HCT116 (cell line): ENCODE measurements around the gene CAB39L. TPM values are rescaled to one million over a fixed set of nuclear protein-coding genes. Genes with fewer than 3 reads are reported as not detected.

Experiments
- ATAC-seq: fragments of 200-7000 bp; cut with Tn5 transposase; 2 replicates; pipeline ENCODE4 v1.9.1; 2020; ENCODE audit warnings: mild to moderate bottlenecking, moderate library complexity
- BruUV-seq: library from RNA; stranded (reverse); fragments of 400-500 nt; replicated peaks from 2 replicates; lab custom pipeline; 2021; lab: Mats Ljungman, UMichigan
- CTCF ChIA-PET: fragments of 300-600 bp; sonication (Branson Sonifier 250); formaldehyde crosslinking; loops from one replicate; lab custom pipeline; 2021; ENCODE audit warnings: antibody characterized with exemption; lab: Charles Lee
- POLR2A ChIA-PET: fragments of 300-600, 350-600 bp; sonication (Branson Sonifier 250); formaldehyde crosslinking; loops from one replicate; lab custom pipeline; 2021; ENCODE audit warnings: antibody characterized with exemption; lab: Charles Lee
- RAD21 ChIA-PET, 2 experiments: fragments of 300-600 bp; sonication (Branson Sonifier 250); formaldehyde crosslinking; loops; one replicate each; lab custom pipeline; 2023; ENCODE audit warnings: low total read pairs in 2 of 2; ENCODE audit not compliant: uncharacterized antibody in 2 of 2, unreplicated experiment in 2 of 2, low non-redundant PET in 1 of 2; lab: Charles Lee
- DNase-seq: peaks from one replicate; pipeline ENCODE4 v3.0.0-alpha.2; 2010; ENCODE audit warnings: low read depth, low spot score
- H2AFZ ChIP-seq: fragments of 200-600 bp; shearing (Covaris generic), sonication (generic); 2 replicates; pipeline ENCODE4 v1.6.1; 2017; ENCODE audit warnings: low read depth, mixed run types, mixed read lengths, antibody characterized with exemption, low read length; ENCODE audit not compliant: poor library complexity, severe bottlenecking
- H3K27ac ChIP-seq: 2 replicates; pipeline ENCODE4 v1.5.1; 2012; ENCODE audit warnings: low read depth, low read length
- H3K27me3 ChIP-seq: fragments of 200-600 bp; sonication (generic); 2 replicates; pipeline ENCODE4 v1.6.1; 2016; ENCODE audit warnings: mixed run types, low read length, mixed read lengths; ENCODE audit not compliant: insufficient read depth
- H3K36me3 ChIP-seq, 2 experiments: fragments of 200-500 bp in 1 of 2; fragments of 200-600 bp in 1 of 2; sonication (Bioruptor generic) in 1 of 2; sonication (generic) in 1 of 2; 2 replicates each; pipeline versions ENCODE4 v1.5.1 to v1.6.1; 2014 to 2016; ENCODE audit warnings: low read length in 2 of 2, inconsistent platforms in 1 of 2, mixed read lengths in 1 of 2, mixed run types in 1 of 2; ENCODE audit not compliant: insufficient read depth in 2 of 2, control insufficient read depth in 1 of 2
- H3K4me1 ChIP-seq, 2 experiments: fragments of 200-600 bp in 1 of 2; sonication (generic) in 1 of 2; 2 replicates each; pipeline versions ENCODE4 v1.5.1 to v1.6.1; 2012 to 2017; ENCODE audit warnings: low read length in 2 of 2, inconsistent platforms in 1 of 2, mild to moderate bottlenecking in 1 of 2, mixed read lengths in 1 of 2, mixed run types in 1 of 2, moderate library complexity in 1 of 2; ENCODE audit not compliant: insufficient read depth in 2 of 2, control insufficient read depth in 1 of 2
- H3K4me2 ChIP-seq: fragments of 200-600 bp; sonication (generic); 2 replicates; pipeline ENCODE4 v1.6.1; 2017; ENCODE audit warnings: mixed run types, low read length, mixed read lengths
- H3K4me3 ChIP-seq, 2 experiments: fragments of 200-600 bp in 1 of 2; sonication (generic) in 1 of 2; replicated peaks in 1 of 2; 2 replicates each; pipeline ENCODE4 v1.5.1; 2011 to 2016; ENCODE audit warnings: low read length in 2 of 2, control low read depth in 1 of 2, low read depth in 1 of 2, mild to moderate bottlenecking in 1 of 2, mixed read lengths in 1 of 2, mixed run types in 1 of 2
- H3K79me2 ChIP-seq: fragments of 200-600 bp; sonication (generic); 2 replicates; pipeline ENCODE4 v1.6.1; 2017; ENCODE audit warnings: mild to moderate bottlenecking, mixed run types, low read length, moderate library complexity, mixed read lengths; ENCODE audit not compliant: insufficient read depth
- H3K9ac ChIP-seq: fragments of 200-600 bp; sonication (generic); 2 replicates; pipeline ENCODE4 v1.6.1; 2016; ENCODE audit warnings: low read length, mixed read lengths
- H3K9me2 ChIP-seq: fragments of 200-600 bp; sonication (generic), shearing (Covaris generic); 2 replicates; pipeline ENCODE4 v1.6.1; 2017; ENCODE audit warnings: mixed run types, mild to moderate bottlenecking, moderate library complexity; ENCODE audit not compliant: insufficient read depth
- H3K9me3 ChIP-seq, 2 experiments: fragments of 200-500 bp in 1 of 2; fragments of 200-600 bp in 1 of 2; sonication (Bioruptor generic) in 1 of 2; sonication (generic) in 1 of 2; 2 replicates each; pipeline ENCODE4 v1.6.1; 2014 to 2017; ENCODE audit warnings: low read length in 2 of 2, mixed read lengths in 2 of 2, inconsistent platforms in 1 of 2, low read depth in 1 of 2, mild to moderate bottlenecking in 1 of 2, mixed run types in 1 of 2, moderate library complexity in 1 of 2; ENCODE audit not compliant: control insufficient read depth in 1 of 2, insufficient read depth in 1 of 2
- H4K20me1 ChIP-seq: fragments of 200-600 bp; sonication (generic), shearing (Covaris generic); 2 replicates; pipeline ENCODE4 v1.6.1; 2017; ENCODE audit warnings: mixed run types, mild to moderate bottlenecking, moderate library complexity; ENCODE audit not compliant: insufficient read depth
- CEBPB ChIP-seq: IDR thresholded peaks from 2 replicates; pipeline ENCODE4 v1.6.1; 2012; ENCODE audit warnings: low read depth
- EGR1 ChIP-seq: IDR thresholded peaks from 2 replicates; pipeline ENCODE4 v1.6.1; 2012; ENCODE audit warnings: low read depth
- EZH2phosphoT487 ChIP-seq: fragments of 200-600 bp; IDR thresholded peaks from 2 replicates; pipeline ENCODE4 v1.6.1; 2018; ENCODE audit warnings: antibody characterized with exemption, borderline replicate concordance
- FOSL1 ChIP-seq: IDR thresholded peaks from 2 replicates; pipeline ENCODE4 v1.6.1; 2012; ENCODE audit warnings: low read depth
- POLR2AphosphoS5 ChIP-seq: IDR thresholded peaks from 2 replicates; pipeline ENCODE4 v1.6.1; 2011; ENCODE audit warnings: mild to moderate bottlenecking, low read depth, low read length, moderate library complexity
- SIN3A ChIP-seq: IDR thresholded peaks from 2 replicates; pipeline ENCODE4 v1.6.1; 2012; ENCODE audit warnings: low read depth
- SRF ChIP-seq: IDR thresholded peaks from 2 replicates; pipeline ENCODE4 v1.6.1; 2012; ENCODE audit warnings: low read depth
- intact Hi-C: fragments of 100-400 bp; cut with micrococcal nuclease; formaldehyde crosslinking; loops from 2 replicates; pipeline ENCODE4 v1.10.0; 2022
- total RNA-seq: library from RNA; stranded (reverse); gene quantifications from one replicate; pipeline ENCODE4 v1.2.1, GENCODE V29; 2021; ENCODE audit not compliant: unreplicated experiment
- TF ChIP-seq, protein P1 (sequence below): IDR thresholded peaks from 2 replicates; pipeline ENCODE4 v1.6.1; 2011; ENCODE audit warnings: mild to moderate bottlenecking, low read length, moderate library complexity; ENCODE audit not compliant: insufficient replicate concordance; ENCODE audit errors: extremely low read depth
- TF ChIP-seq, protein P2 (sequence below): IDR thresholded peaks from 2 replicates; pipeline ENCODE4 v1.6.1; 2012
- TF ChIP-seq, protein P3 (sequence below): IDR thresholded peaks from 2 replicates; pipeline ENCODE4 v1.6.1; 2012
- TF ChIP-seq, protein P4 (sequence below): IDR thresholded peaks from 2 replicates; pipeline ENCODE4 v1.6.1; 2012; ENCODE audit warnings: low read depth
- TF ChIP-seq, protein P5 (sequence below), 3 experiments: fragments of 200-600 bp in 1 of 3; sonication (generic) in 1 of 3; IDR thresholded peaks in 2 of 3; conservative IDR thresholded peaks in 1 of 3; 2 replicates each; pipeline ENCODE4 v1.5.1; 2012 to 2017; ENCODE audit warnings: low read depth in 2 of 3, low read length in 2 of 3, antibody characterized with exemption in 1 of 3, borderline replicate concordance in 1 of 3, control low read depth in 1 of 3, mild to moderate bottlenecking in 1 of 3, mixed read lengths in 1 of 3, mixed run types in 1 of 3, moderate library complexity in 1 of 3; ENCODE audit not compliant: insufficient read depth in 1 of 3

Gene CAB39L
- total RNA-seq, 1 experiment from 2014 or later = 6.1 TPM

DNA sequence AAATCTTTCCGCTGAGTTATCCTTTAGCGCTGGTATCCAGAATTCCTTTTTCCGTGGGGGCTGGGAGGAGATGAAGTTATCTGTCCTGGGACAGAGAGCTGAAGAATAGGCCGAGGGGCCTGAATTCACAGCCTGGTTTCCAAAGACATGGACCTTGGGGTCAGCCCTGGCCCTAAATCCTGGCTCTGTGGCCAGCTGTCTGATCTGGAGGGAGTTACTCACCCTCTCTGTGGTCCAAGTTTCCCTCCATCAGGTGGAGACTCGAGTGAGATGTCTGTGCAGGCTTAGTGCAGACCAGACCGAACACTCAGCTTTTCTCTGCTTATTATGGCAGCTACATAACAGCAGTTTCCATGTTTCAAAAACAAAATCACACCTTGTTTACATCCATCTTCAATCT, 136.5 kb downstream of the CAB39L start:
- RAD21 ChIA-PET = no interaction called here

More for the DNA sequence above, 136.5 kb downstream of the CAB39L start:
- Histone ChIP-seq H3K27ac (no peak overlapping the region), H3K9me2 (no peaks in the 10 kb centered on the region), H4K20me1 (no peaks in the 10 kb centered on the region), H3K36me3 (no peaks in the 10 kb centered on the region), H2AFZ (no peak overlapping the region), H3K9ac (no peak overlapping the region), H3K4me3 (no peak overlapping the region), H3K27me3 (no peaks in the 10 kb centered on the region), H3K4me2 (no peak overlapping the region), H3K79me2 (no peaks in the 10 kb centered on the region), H3K9me3 (no peaks in the 10 kb centered on the region), H3K4me1 (peaks cover 7 to 14% of the 10 kb centered on the region in 2 experiments)
- DNase-seq (no peak), ATAC-seq (no peak)
- ChIA-PET CTCF (no interaction called here), POLR2A (no interaction called here)
- TF ChIP-seq FOSL1 = no peak
- TF ChIP-seq, protein P1, sequence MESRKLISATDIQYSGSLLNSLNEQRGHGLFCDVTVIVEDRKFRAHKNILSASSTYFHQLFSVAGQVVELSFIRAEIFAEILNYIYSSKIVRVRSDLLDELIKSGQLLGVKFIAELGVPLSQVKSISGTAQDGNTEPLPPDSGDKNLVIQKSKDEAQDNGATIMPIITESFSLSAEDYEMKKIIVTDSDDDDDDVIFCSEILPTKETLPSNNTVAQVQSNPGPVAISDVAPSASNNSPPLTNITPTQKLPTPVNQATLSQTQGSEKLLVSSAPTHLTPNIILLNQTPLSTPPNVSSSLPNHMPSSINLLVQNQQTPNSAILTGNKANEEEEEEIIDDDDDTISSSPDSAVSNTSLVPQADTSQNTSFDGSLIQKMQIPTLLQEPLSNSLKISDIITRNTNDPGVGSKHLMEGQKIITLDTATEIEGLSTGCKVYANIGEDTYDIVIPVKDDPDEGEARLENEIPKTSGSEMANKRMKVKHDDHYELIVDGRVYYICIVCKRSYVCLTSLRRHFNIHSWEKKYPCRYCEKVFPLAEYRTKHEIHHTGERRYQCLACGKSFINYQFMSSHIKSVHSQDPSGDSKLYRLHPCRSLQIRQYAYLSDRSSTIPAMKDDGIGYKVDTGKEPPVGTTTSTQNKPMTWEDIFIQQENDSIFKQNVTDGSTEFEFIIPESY = no peak
- TF ChIP-seq SIN3A = no peak
- TF ChIP-seq, protein P2, sequence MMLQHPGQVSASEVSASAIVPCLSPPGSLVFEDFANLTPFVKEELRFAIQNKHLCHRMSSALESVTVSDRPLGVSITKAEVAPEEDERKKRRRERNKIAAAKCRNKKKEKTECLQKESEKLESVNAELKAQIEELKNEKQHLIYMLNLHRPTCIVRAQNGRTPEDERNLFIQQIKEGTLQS = no peak
- TF ChIP-seq, protein P3, sequence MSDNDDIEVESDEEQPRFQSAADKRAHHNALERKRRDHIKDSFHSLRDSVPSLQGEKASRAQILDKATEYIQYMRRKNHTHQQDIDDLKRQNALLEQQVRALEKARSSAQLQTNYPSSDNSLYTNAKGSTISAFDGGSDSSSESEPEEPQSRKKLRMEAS = no peak
- TF ChIP-seq SRF = no peak
- TF ChIP-seq EZH2phosphoT487 = no peak
- no peak for TF ChIP-seq CEBPB
- TF ChIP-seq, protein P4, sequence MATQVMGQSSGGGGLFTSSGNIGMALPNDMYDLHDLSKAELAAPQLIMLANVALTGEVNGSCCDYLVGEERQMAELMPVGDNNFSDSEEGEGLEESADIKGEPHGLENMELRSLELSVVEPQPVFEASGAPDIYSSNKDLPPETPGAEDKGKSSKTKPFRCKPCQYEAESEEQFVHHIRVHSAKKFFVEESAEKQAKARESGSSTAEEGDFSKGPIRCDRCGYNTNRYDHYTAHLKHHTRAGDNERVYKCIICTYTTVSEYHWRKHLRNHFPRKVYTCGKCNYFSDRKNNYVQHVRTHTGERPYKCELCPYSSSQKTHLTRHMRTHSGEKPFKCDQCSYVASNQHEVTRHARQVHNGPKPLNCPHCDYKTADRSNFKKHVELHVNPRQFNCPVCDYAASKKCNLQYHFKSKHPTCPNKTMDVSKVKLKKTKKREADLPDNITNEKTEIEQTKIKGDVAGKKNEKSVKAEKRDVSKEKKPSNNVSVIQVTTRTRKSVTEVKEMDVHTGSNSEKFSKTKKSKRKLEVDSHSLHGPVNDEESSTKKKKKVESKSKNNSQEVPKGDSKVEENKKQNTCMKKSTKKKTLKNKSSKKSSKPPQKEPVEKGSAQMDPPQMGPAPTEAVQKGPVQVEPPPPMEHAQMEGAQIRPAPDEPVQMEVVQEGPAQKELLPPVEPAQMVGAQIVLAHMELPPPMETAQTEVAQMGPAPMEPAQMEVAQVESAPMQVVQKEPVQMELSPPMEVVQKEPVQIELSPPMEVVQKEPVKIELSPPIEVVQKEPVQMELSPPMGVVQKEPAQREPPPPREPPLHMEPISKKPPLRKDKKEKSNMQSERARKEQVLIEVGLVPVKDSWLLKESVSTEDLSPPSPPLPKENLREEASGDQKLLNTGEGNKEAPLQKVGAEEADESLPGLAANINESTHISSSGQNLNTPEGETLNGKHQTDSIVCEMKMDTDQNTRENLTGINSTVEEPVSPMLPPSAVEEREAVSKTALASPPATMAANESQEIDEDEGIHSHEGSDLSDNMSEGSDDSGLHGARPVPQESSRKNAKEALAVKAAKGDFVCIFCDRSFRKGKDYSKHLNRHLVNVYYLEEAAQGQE = no peak
- TF ChIP-seq, protein P5, sequence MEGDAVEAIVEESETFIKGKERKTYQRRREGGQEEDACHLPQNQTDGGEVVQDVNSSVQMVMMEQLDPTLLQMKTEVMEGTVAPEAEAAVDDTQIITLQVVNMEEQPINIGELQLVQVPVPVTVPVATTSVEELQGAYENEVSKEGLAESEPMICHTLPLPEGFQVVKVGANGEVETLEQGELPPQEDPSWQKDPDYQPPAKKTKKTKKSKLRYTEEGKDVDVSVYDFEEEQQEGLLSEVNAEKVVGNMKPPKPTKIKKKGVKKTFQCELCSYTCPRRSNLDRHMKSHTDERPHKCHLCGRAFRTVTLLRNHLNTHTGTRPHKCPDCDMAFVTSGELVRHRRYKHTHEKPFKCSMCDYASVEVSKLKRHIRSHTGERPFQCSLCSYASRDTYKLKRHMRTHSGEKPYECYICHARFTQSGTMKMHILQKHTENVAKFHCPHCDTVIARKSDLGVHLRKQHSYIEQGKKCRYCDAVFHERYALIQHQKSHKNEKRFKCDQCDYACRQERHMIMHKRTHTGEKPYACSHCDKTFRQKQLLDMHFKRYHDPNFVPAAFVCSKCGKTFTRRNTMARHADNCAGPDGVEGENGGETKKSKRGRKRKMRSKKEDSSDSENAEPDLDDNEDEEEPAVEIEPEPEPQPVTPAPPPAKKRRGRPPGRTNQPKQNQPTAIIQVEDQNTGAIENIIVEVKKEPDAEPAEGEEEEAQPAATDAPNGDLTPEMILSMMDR (IDR thresholded peaks at IDR 0.05 in 2 of 3, conservative IDR thresholded peaks at IDR 0.05 in 1 of 3; ENCODE audit: borderline replicate concordance in 1 of 3, insufficient read depth in 1 of 3, low read depth in 2 of 3, low read length in 2 of 3) = no peak
- no peak for TF ChIP-seq EGR1
- TF ChIP-seq POLR2AphosphoS5 = no peak
- intact Hi-C loops = no loop called here
- no TSS peak for BruUV-seq
